CD4-positive, alpha-beta memory T cell (primary cell): ENCODE measurements around the gene CLC. TPM values are rescaled to one million over a fixed set of nuclear protein-coding genes. Genes with fewer than 3 reads are reported as not detected.

Experiments used
- CTCF ChIA-PET: fragments of 350-600 bp; sonication (Branson Sonifier 250); formaldehyde crosslinking; loops from one replicate; lab custom pipeline; 2021; ENCODE audit warnings: inconsistent platforms; ENCODE audit not compliant: partially characterized antibody; lab: Charles Lee
- POLR2A ChIA-PET: fragments of 350-600 bp; sonication (Branson Sonifier 250); formaldehyde crosslinking; loops from one replicate; lab custom pipeline; 2021; ENCODE audit not compliant: partially characterized antibody; lab: Charles Lee
- DNase-seq, 5 donors: peaks; one replicate each; pipeline versions ENCODE4 v3.0.0 to v3.0.0-alpha.2; 2020 to 2022; ENCODE audit warnings: mixed read lengths in 1 of 5
- H3K27ac ChIP-seq: one replicate; pipeline ENCODE4 v1.7.0; 2013; ENCODE audit warnings: low read depth, low read length
- H3K27me3 ChIP-seq: 2 replicates; pipeline ENCODE4 v1.7.0; 2013; ENCODE audit warnings: mild to moderate bottlenecking, low read length, moderate library complexity; ENCODE audit not compliant: insufficient read depth
- H3K36me3 ChIP-seq: 2 replicates; pipeline ENCODE4 v1.7.0; 2013; ENCODE audit warnings: mild to moderate bottlenecking, low read length, moderate library complexity; ENCODE audit not compliant: insufficient read depth
- H3K4me1 ChIP-seq: 2 replicates; pipeline ENCODE4 v1.7.0; 2013; ENCODE audit warnings: mild to moderate bottlenecking, low read length, moderate library complexity; ENCODE audit not compliant: insufficient read depth
- H3K4me3 ChIP-seq, 2 donors: one replicate each; pipeline ENCODE4 v1.7.0; 2013; ENCODE audit warnings: low read length in 2 of 2, mild to moderate bottlenecking in 1 of 2
- H3K9me3 ChIP-seq, 2 donors: one replicate each; pipeline ENCODE4 v1.7.0; 2013; ENCODE audit warnings: low read length in 2 of 2, control low read depth in 1 of 2; ENCODE audit not compliant: control insufficient read depth in 1 of 2
- H3K27ac Mint-ChIP-seq, 7 donors: one replicate each; pipeline ENCODE4 v1.8.0; 2020 to 2021; ENCODE audit warnings: mixed read lengths in 7 of 7, mild to moderate bottlenecking in 6 of 7, inconsistent platforms in 3 of 7, moderate library complexity in 3 of 7
- H3K27me3 Mint-ChIP-seq, 2 donors: one replicate each; pipeline ENCODE4 v1.8.0; 2020 to 2021; ENCODE audit warnings: mixed read lengths in 2 of 2
- H3K36me3 Mint-ChIP-seq, 2 donors: one replicate each; pipeline ENCODE4 v1.8.0; 2020 to 2021; ENCODE audit warnings: mixed read lengths in 2 of 2, inconsistent platforms in 1 of 2, mild to moderate bottlenecking in 1 of 2
- H3K4me1 Mint-ChIP-seq, 4 donors: one replicate each; pipeline ENCODE4 v1.8.0; 2020 to 2021; ENCODE audit warnings: mixed read lengths in 4 of 4, mild to moderate bottlenecking in 1 of 4
- H3K4me3 Mint-ChIP-seq, 8 donors: one replicate each; pipeline ENCODE4 v1.8.0; 2020 to 2021; ENCODE audit warnings: mixed read lengths in 8 of 8, mild to moderate bottlenecking in 7 of 8, moderate library complexity in 6 of 8, inconsistent platforms in 3 of 8
- H3K9me3 Mint-ChIP-seq, 8 donors: one replicate each; pipeline ENCODE4 v1.8.0; 2020 to 2021; ENCODE audit warnings: mixed read lengths in 8 of 8, mild to moderate bottlenecking in 5 of 8, inconsistent platforms in 3 of 8, moderate library complexity in 1 of 8
- intact Hi-C: fragments of 100-400 bp; cut with micrococcal nuclease; formaldehyde crosslinking; loops from one replicate; pipeline ENCODE4 v1.15.1; 2023
- polyA plus RNA-seq, 2 donors: library from polyadenylated mRNA; unstranded; fragments of 300-500 nt; fragmentation: Illumina TruSeq; gene quantifications; one replicate each; pipeline ENCODE4 v1.2.3, GENCODE V29; 2021
- total RNA-seq, 2 experiments: library from RNA; stranded (reverse); gene quantifications; one replicate each; pipeline ENCODE4 v1.2.3, GENCODE V29; 2021

The CLC gene
- total and polyA plus RNA-seq, 4 experiments from 2014 or later, result 0.58 to 0.96 (median 0.93) TPM; not detected in 1

DNA sequence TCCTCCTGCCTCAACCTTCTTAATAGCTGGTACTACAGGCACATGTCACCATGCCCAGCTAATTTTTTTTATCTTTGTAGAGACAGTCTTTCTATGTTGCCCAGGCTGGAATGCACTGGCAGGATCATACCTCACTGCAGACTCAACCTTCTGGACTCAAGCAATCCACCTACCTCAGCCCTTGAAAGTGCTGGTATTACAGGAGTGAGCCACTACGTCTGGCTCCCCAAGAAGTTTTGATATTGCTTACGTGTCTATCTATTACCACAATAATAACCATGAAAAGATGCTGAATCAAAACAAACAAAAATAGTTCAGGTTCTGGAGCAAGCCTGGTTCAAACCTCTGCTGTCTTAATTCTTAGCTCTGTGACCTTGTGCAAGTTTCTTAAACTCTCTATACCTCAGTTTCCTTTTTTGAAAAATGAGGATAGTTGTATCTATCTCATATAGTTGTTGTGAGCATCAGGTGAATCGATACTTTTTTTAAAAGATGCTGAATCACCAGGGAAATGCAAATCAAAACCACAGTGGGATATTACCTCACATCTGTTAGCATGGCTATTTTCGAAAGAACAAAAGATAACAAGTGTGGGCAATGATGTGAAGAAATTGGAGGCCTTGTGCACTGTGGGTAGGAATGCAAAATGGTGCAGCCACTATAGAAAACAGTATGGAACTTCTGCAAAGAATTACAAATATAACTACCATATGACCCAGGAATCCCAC lies 21.8 kb upstream of the CLC start:
- Histone ChIP-seq H3K27me3 (no peaks in the 10 kb centered on the region), H3K4me3 (no peak overlapping the region), H3K36me3 (no peaks in the 10 kb centered on the region), H3K4me1 (no peaks in the 10 kb centered on the region), H3K27ac (no peak overlapping the region), H3K9me3 (no peaks in the 10 kb centered on the region)
- ChIA-PET POLR2A (no interaction called here), CTCF (interaction anchor here (0.9 to 1.3 kb wide), 2 partner anchors 9 to 84 kb away, joined by 3 read pairs; no protein-coding TSS in a partner anchor)
- H3K4me3 Mint-ChIP-seq, result no peak overlapping the region
- no peaks in the 10 kb centered on the region for H3K4me1 Mint-ChIP-seq
- peaks cover 0 to 5% (median 0%) of the 10 kb centered on the region in 8 donors for H3K9me3 Mint-ChIP-seq
- H3K27ac Mint-ChIP-seq, result no peak overlapping the region
- intact Hi-C loops, result no loop called here
- no peaks in the 10 kb centered on the region for H3K36me3 Mint-ChIP-seq
- peaks cover 13 to 14% of the 10 kb centered on the region in 2 donors for H3K27me3 Mint-ChIP-seq
- DNase-seq, result no peak

DNA sequence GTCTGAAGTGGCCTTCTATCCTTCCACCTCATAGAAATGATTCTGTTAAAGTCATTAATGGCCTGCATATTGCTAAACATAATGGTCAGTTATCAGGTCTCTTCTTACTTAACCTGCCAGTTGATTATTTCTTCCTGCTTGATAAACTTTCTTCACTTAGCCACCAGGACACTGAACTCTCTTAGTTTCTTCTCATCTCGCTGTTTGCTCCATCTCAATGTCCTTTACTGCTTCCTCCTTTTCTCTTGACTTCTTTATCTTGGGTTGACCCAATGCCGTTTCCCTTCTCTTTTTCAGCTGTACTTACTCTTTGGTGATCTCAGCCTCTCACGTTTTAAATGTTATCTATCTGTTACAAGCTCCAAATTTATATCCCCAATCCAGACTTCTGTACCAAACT lies 17.1 kb upstream of the CLC start:
- ChIA-PET POLR2A (no interaction called here), CTCF (interaction anchor here (1.6 kb wide), 1 partner anchor 10 kb away, joined by 4 read pairs; no protein-coding TSS in a partner anchor)
- Histone ChIP-seq H3K9me3 (no peaks in the 10 kb centered on the region), H3K4me1 (no peaks in the 10 kb centered on the region), H3K4me3 (no peak overlapping the region), H3K36me3 (no peaks in the 10 kb centered on the region), H3K27me3 (no peaks in the 10 kb centered on the region), H3K27ac (no peak overlapping the region)
- Mint-ChIP-seq H3K27me3 (peaks cover 13 to 17% of the 10 kb centered on the region in 2 donors), H3K36me3 (no peaks in the 10 kb centered on the region), H3K4me3 (no peak overlapping the region), H3K9me3 (no peaks in the 10 kb centered on the region), H3K4me1 (no peaks in the 10 kb centered on the region), H3K27ac (no peak overlapping the region)
- intact Hi-C loops, result no loop called here
- no peak for DNase-seq

DNA sequence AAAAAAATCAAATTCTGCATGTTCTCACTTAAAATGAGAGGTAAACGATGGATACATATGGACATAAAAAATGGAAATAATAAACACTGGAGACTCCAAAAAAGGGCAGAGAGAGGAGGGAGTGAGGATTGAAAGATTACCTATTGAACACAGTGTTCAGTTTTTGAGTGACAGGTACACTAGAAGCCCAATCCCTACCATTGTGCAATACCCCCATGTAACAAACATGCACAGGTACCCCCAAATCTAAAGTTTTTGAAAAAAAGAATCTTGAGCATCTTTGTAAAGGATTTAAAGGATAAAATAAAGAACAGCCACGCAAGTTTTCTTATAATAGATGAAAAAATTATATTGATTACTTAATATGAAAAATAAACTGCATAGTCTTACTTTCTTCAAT lies 16.7 kb upstream of the CLC start:
- Histone ChIP-seq H3K36me3 (no peaks in the 10 kb centered on the region), H3K9me3 (no peaks in the 10 kb centered on the region), H3K4me1 (no peaks in the 10 kb centered on the region), H3K27me3 (no peaks in the 10 kb centered on the region), H3K4me3 (no peak overlapping the region), H3K27ac (no peak overlapping the region)
- H3K36me3 Mint-ChIP-seq, result no peaks in the 10 kb centered on the region
- no peak overlapping the region for H3K4me3 Mint-ChIP-seq
- ChIA-PET CTCF (no interaction called here), POLR2A (no interaction called here)
- H3K4me1 Mint-ChIP-seq, result no peaks in the 10 kb centered on the region
- no peak for DNase-seq
- intact Hi-C loops, result no loop called here
- H3K27ac Mint-ChIP-seq, result no peak overlapping the region
- no peaks in the 10 kb centered on the region for H3K9me3 Mint-ChIP-seq
- peaks cover 13 to 17% of the 10 kb centered on the region in 2 donors for H3K27me3 Mint-ChIP-seq

DNA sequence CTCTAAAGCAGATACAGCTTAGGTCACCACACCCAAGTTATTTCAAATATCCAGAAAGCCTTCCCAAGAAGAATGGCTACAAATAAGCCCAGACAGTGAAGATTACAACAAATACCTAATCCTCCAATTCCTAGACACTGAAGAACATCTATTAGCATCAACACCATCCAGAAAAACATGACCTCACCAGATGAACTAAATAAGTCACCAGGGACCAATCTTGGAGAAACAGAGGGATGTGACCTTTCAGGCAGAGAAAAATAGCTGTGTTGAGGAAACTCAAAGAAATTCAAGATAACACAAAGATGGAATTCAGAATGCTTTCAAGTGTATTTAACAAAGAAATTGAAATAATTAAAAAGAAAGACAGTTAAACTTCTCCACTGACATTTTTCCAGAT lies 15.0 kb upstream of the CLC start:
- no peaks in the 10 kb centered on the region for H3K36me3 ChIP-seq
- H3K27ac ChIP-seq, result no peak overlapping the region
- no peaks in the 10 kb centered on the region for H3K9me3 ChIP-seq
- H3K4me3 ChIP-seq, result no peak overlapping the region
- intact Hi-C loops, result no loop called here
- H3K9me3 Mint-ChIP-seq, result no peaks in the 10 kb centered on the region
- POLR2A ChIA-PET, result no interaction called here
- H3K36me3 Mint-ChIP-seq, result no peaks in the 10 kb centered on the region
- DNase-seq, result no peak
- H3K27ac Mint-ChIP-seq, result no peak overlapping the region
- CTCF ChIA-PET, result interaction anchor here (1.2 to 1.7 kb wide), 3 partner anchors 14 to 40 kb away, joined by 3 to 5 read pairs (median 4); no protein-coding TSS in a partner anchor
- H3K4me1 Mint-ChIP-seq, result no peaks in the 10 kb centered on the region
- H3K4me1 ChIP-seq, result no peaks in the 10 kb centered on the region
- H3K4me3 Mint-ChIP-seq, result no peak overlapping the region
- H3K27me3 ChIP-seq, result no peaks in the 10 kb centered on the region
- H3K27me3 Mint-ChIP-seq, result peaks cover 12 to 16% of the 10 kb centered on the region in 2 donors

DNA sequence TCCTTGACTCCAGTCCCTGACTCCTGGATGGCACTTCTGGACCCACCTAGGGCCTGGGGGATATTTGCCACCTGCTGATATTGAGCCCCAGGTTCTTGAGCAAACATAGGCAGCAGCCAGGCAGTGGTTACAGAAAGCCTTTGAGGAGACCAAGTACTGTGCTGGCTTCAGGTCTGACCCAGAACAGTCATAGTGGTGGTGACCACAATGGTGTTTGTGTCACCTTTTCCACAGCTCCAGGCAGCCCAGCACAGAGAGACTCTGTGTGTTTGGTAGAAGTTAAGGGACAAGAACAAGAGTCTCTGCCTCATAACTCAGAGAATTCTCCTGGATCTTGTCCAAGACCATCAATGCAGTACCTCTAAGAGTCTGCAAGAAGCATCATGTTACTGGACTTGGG lies 14.6 kb upstream of the CLC start:
- no peaks in the 10 kb centered on the region for H3K4me1 ChIP-seq
- no peak overlapping the region for H3K27ac ChIP-seq
- no peak for DNase-seq
- H3K9me3 ChIP-seq, result no peaks in the 10 kb centered on the region
- ChIA-PET POLR2A (no interaction called here), CTCF (interaction anchor here (1.5 to 1.7 kb wide), 2 partner anchors 14 to 15 kb away, joined by 4 to 5 read pairs; no protein-coding TSS in a partner anchor)
- no peaks in the 10 kb centered on the region for H3K9me3 Mint-ChIP-seq
- no peaks in the 10 kb centered on the region for H3K36me3 ChIP-seq
- no peak overlapping the region for H3K27ac Mint-ChIP-seq
- peaks cover 14% of the 10 kb centered on the region in 2 donors for H3K27me3 Mint-ChIP-seq
- intact Hi-C loops, result no loop called here
- H3K36me3 Mint-ChIP-seq, result no peaks in the 10 kb centered on the region
- no peaks in the 10 kb centered on the region for H3K27me3 ChIP-seq
- H3K4me3 Mint-ChIP-seq, result no peak overlapping the region
- H3K4me1 Mint-ChIP-seq, result no peaks in the 10 kb centered on the region
- H3K4me3 ChIP-seq, result no peak overlapping the region

DNA sequence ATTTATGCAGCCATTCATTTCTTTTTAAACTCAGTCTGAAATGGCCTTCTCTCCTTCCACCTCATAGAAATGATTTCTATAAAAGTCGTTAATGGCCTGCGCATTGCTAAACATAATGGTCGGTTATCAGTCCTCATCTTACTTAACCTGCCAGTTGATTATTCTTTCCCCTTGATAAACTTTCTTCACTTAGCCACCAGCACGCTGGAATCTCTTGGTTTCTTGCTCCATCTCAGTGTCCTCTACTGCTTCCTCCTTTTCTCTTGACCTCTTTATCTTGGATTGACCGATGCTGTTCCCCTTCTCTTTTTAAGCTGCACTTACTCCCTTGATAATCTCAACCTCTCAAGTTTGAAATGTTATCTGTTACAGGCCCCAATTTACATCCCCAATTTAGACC lies 12.2 kb upstream of the CLC start:
- Mint-ChIP-seq H3K9me3 (no peaks in the 10 kb centered on the region), H3K27ac (no peak overlapping the region), H3K4me3 (no peak overlapping the region), H3K4me1 (no peaks in the 10 kb centered on the region), H3K36me3 (no peaks in the 10 kb centered on the region), H3K27me3 (peaks cover 13 to 16% of the 10 kb centered on the region in 2 donors)
- Histone ChIP-seq H3K36me3 (no peaks in the 10 kb centered on the region), H3K9me3 (no peaks in the 10 kb centered on the region), H3K27ac (no peak overlapping the region), H3K4me1 (no peaks in the 10 kb centered on the region), H3K27me3 (no peaks in the 10 kb centered on the region), H3K4me3 (no peak overlapping the region)
- ChIA-PET CTCF (interaction anchor here (0.8 kb wide), 1 partner anchor 19 kb away, joined by 3 read pairs; no protein-coding TSS in a partner anchor), POLR2A (no interaction called here)
- no peak for DNase-seq
- intact Hi-C loops, result no loop called here

DNA sequence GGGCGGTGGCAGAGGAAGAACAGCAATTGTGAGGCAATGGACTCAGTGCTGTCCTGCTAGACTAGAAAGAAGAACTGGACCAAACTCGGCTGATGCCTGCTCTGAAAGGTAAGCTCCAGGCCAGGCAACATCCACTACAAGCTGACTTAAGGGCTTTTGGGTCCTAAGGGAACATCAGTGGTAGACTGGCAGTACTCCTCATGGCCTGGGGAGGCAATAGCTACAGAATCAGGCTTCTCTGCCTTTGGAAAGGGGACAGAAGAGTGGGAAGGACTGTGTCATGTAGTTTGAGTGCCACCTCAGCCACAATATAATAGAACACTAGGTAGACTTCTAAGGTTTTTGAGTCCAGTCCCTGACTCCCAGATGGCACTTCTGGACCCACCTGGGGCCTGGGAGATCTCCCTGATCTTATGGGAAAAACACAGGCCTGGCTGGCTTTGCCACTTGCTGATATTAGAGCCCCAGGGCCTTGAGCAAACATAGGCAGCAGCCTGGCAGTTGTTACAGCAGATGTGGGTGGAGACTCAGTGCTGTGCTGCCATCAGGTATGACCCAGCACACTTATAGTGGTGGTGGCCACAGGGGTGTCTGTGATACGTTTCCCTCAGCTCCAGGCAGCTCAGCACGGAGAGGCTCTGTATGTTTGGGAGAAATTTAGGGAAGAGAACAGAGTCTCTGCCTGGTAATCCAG lies 9.2 kb upstream of the CLC start:
- H3K4me3 Mint-ChIP-seq, result no peak overlapping the region
- no peak overlapping the region for H3K27ac ChIP-seq
- ChIA-PET CTCF (no interaction called here), POLR2A (no interaction called here)
- H3K4me1 Mint-ChIP-seq, result no peaks in the 10 kb centered on the region
- intact Hi-C loops, result no loop called here
- H3K36me3 ChIP-seq, result no peaks in the 10 kb centered on the region
- DNase-seq, result no peak
- no peaks in the 10 kb centered on the region for H3K9me3 ChIP-seq
- peaks cover 12 to 16% of the 10 kb centered on the region in 2 donors for H3K27me3 Mint-ChIP-seq
- H3K27me3 ChIP-seq, result no peaks in the 10 kb centered on the region
- H3K4me1 ChIP-seq, result no peaks in the 10 kb centered on the region
- no peak overlapping the region for H3K27ac Mint-ChIP-seq
- H3K36me3 Mint-ChIP-seq, result no peaks in the 10 kb centered on the region
- peaks cover 0 to 2% (median 0%) of the 10 kb centered on the region in 8 donors for H3K9me3 Mint-ChIP-seq
- H3K4me3 ChIP-seq, result no peak overlapping the region
